Progenitor cell of endocrine pancreas (in vitro differentiated cells): ENCODE data around the gene TMEM139. TPM values are rescaled to one million over a fixed set of nuclear protein-coding genes. Genes with fewer than 3 reads are reported as not detected.

Experiments
- DNase-seq: peaks from one replicate; pipeline ENCODE4 v3.0.0; 2021; ENCODE audit warnings: low spot score; ENCODE audit not compliant: unreplicated experiment
- H3K27ac Mint-ChIP-seq: 2 replicates; pipeline ENCODE4 v1.8.0; 2021; ENCODE audit warnings: mild to moderate bottlenecking, moderate library complexity, mixed read lengths
- H3K27me3 Mint-ChIP-seq: 2 replicates; pipeline ENCODE4 v1.8.0; 2021; ENCODE audit warnings: mixed read lengths
- H3K36me3 Mint-ChIP-seq: 2 replicates; pipeline ENCODE4 v1.8.0; 2022; ENCODE audit warnings: mixed read lengths; ENCODE audit not compliant: insufficient read depth
- H3K4me1 Mint-ChIP-seq: 2 replicates; pipeline ENCODE4 v1.8.0; 2021; ENCODE audit warnings: low read depth, mixed read lengths
- H3K4me3 Mint-ChIP-seq: 2 replicates; pipeline ENCODE4 v1.8.0; 2021; ENCODE audit warnings: low read depth, mild to moderate bottlenecking, moderate library complexity, mixed read lengths
- H3K9me3 Mint-ChIP-seq: 2 replicates; pipeline ENCODE4 v1.8.0; 2021; ENCODE audit warnings: low read depth, mixed read lengths
- total RNA-seq: library from RNA; stranded (reverse); gene quantifications from 2 replicates; pipeline ENCODE4 v1.2.1, GENCODE V29; 2021
- TF ChIP-seq, protein P1 (sequence below): fragments of 200-600 bp; sonication (generic); IDR thresholded peaks from one replicate; pipeline ENCODE4 v1.5.0; 2021; ENCODE audit warnings: antibody characterized with exemption, mild to moderate bottlenecking; ENCODE audit not compliant: unreplicated experiment

The TMEM139 gene
- total RNA-seq, 1 donor from 2014 or later, result 4.7 TPM

GRCh38 chr7:143304938-143305337, 20.2 kb downstream of the TMEM139 start:
- Mint-ChIP-seq H3K27ac (no peak overlapping the region), H3K36me3 (peaks cover 65% of the 10 kb centered on the region), H3K4me1 (peaks cover 5% of the 10 kb centered on the region), H3K9me3 (no peaks in the 10 kb centered on the region), H3K4me3 (no peak overlapping the region), H3K27me3 (no peaks in the 10 kb centered on the region)
- TF ChIP-seq, protein P1, sequence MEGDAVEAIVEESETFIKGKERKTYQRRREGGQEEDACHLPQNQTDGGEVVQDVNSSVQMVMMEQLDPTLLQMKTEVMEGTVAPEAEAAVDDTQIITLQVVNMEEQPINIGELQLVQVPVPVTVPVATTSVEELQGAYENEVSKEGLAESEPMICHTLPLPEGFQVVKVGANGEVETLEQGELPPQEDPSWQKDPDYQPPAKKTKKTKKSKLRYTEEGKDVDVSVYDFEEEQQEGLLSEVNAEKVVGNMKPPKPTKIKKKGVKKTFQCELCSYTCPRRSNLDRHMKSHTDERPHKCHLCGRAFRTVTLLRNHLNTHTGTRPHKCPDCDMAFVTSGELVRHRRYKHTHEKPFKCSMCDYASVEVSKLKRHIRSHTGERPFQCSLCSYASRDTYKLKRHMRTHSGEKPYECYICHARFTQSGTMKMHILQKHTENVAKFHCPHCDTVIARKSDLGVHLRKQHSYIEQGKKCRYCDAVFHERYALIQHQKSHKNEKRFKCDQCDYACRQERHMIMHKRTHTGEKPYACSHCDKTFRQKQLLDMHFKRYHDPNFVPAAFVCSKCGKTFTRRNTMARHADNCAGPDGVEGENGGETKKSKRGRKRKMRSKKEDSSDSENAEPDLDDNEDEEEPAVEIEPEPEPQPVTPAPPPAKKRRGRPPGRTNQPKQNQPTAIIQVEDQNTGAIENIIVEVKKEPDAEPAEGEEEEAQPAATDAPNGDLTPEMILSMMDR, result no peak
- no peak for DNase-seq

DNA sequence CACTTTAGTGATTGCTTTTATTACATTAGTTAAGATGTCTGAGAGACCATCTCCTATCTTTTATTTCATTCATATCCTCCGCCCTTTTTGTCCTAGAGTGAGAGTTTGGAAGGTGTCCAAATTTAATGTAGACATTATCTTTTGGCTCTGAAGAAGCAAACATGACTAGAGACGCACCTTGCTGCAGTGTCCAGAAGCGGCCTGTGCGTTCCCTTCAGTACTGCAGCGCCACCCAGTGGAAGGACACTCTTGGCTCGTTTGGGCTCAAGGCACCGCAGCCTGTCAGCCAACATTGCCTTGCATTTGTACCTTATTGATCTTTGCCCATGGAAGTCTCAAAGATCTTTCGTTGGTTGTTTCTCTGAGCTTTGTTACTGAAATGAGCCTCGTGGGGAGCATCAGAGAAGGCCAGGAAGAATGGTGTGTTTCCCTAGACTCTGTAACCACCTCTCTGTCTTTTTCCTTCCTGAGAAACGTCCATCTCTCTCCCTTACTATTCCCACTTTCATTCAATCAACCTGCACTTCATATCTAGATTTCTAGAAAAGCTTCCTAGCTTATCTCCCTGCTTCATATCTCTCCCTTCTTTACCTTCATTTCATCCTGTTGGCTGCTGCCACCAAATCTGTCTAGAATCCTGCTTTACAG, 20.8 kb downstream of the TMEM139 start:
- H3K4me1 Mint-ChIP-seq, result peaks cover 5% of the 10 kb centered on the region
- DNase-seq, result peak; percentile 51
- no peaks in the 10 kb centered on the region for H3K9me3 Mint-ChIP-seq
- H3K27ac Mint-ChIP-seq, result no peak overlapping the region
- no peak overlapping the region for H3K4me3 Mint-ChIP-seq
- TF ChIP-seq, protein P1, result peak; percentile 71
- H3K36me3 Mint-ChIP-seq, result peaks cover 60% of the 10 kb centered on the region
- H3K27me3 Mint-ChIP-seq, result no peaks in the 10 kb centered on the region

DNA sequence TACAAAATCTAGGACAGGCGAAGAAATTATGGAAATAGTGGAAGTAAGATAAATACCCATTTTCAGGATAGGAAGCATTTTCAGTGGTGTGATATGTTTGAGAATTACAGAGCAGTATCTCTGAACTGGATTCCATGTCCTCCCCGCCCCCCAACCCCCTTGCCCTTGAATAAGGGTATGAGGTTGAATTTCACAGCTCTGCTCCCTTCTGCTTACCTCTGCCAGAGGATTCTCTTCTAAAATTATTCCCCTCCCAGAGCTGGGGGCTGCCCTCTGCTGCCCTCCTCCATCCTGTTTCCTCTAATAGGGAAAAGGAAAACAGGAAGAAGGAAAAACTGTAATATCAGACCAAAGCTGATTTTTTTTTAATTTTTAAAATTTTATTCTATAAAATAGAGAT, 23.9 kb downstream of the TMEM139 start:
- no peaks in the 10 kb centered on the region for H3K4me1 Mint-ChIP-seq
- peaks cover 51% of the 10 kb centered on the region for H3K36me3 Mint-ChIP-seq
- H3K4me3 Mint-ChIP-seq, result no peak overlapping the region
- H3K27me3 Mint-ChIP-seq, result no peaks in the 10 kb centered on the region
- TF ChIP-seq, protein P1, result no peak
- no peak for DNase-seq
- no peaks in the 10 kb centered on the region for H3K9me3 Mint-ChIP-seq
- H3K27ac Mint-ChIP-seq, result no peak overlapping the region

DNA sequence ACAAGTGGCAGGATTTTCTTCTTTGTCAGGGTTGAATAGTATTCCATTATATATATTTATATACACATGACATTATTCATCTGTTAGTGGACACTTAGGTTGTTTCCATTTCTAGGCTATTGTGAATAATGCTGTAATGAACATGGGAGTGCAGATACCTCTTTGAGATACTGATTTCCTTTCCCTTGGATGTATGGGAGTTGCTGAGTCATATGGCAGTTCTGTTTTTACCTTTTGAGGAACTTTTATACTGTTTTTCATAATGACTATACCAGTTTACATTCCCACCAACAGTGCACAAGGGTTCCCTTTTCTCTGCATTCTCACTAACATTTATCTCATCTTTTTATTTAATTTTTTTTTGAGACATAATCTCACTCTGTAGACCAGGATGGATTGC, 29.4 kb downstream of the TMEM139 start:
- no peaks in the 10 kb centered on the region for H3K4me1 Mint-ChIP-seq
- TF ChIP-seq, protein P1, result no peak
- no peaks in the 10 kb centered on the region for H3K9me3 Mint-ChIP-seq
- H3K4me3 Mint-ChIP-seq, result no peak overlapping the region
- DNase-seq, result no peak
- H3K27ac Mint-ChIP-seq, result no peak overlapping the region
- H3K27me3 Mint-ChIP-seq, result no peaks in the 10 kb centered on the region
- peaks cover 15% of the 10 kb centered on the region for H3K36me3 Mint-ChIP-seq

- H3K27ac Mint-ChIP-seq, result no peak within 1 kb of the TSS
- H3K27me3 Mint-ChIP-seq, result no peaks in the 10 kb centered on the region
Observed at GRCh38 chr7:143315776-143316175, 31.0 kb downstream of the TMEM139 start, which contains the start of gene CLCN1. CLCN1 (plus strand) TSS chr7:143316111; CDS start chr7:143316213, 102 bp downstream.

More at GRCh38 chr7:143315776-143316175, 31.0 kb downstream of the TMEM139 start, which contains the start of gene CLCN1:
- no peak for DNase-seq
- H3K36me3 Mint-ChIP-seq, result peaks cover 8% of the 10 kb centered on the region
- H3K4me3 Mint-ChIP-seq, result no peak within 1 kb of the TSS
- H3K9me3 Mint-ChIP-seq, result no peaks in the 10 kb centered on the region
- TF ChIP-seq, protein P1, result no peak
- no peaks in the 10 kb centered on the region for H3K4me1 Mint-ChIP-seq
